NAMALWA (cell line): ENCODE results near the gene ZNF407.

Source experiments
- DNase-seq: peaks from one replicate; pipeline ENCODE4 v3.0.0-alpha.2; 2015; ENCODE audit warnings: low spot score

The ZNF407 gene

DNA sequence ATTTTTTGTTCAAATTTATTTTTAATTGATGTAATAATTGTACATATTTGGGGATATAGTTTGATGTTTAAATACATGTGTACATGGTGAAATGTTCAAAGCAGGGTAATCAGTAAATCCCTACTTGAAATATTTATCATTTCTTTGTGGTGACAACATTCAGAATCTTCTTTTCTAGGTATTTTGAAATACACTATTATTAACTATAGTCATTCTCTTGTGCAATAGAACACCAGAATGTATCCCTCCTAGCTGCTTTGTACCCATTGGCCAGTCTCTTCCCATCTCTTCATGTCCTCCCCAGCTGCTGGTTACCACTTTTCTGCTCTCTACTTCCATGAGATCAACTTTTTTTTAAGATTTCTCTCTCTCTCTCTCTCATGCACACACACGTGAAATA, 126.5 kb downstream of the ZNF407 start:
- DNase-seq = no peak

DNA sequence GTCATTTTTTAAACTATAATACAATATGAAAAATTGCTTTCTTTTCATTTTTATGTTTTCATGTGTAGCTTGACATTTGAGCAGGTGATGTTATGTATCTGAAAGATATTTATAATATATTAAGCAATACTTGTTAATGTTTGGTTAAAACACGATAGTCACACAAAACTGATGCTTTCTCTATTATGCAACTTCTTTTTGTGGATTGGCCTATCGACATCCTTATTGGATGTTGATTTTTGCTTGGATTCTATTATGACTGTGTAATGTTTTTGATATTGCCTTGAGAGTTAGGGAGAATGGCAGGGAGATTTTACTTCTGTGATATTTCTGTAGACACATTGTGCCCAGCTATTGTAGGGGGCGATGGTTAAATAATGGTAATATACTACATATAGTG, 128.0 kb downstream of the ZNF407 start:
- DNase-seq = no peak

DNA sequence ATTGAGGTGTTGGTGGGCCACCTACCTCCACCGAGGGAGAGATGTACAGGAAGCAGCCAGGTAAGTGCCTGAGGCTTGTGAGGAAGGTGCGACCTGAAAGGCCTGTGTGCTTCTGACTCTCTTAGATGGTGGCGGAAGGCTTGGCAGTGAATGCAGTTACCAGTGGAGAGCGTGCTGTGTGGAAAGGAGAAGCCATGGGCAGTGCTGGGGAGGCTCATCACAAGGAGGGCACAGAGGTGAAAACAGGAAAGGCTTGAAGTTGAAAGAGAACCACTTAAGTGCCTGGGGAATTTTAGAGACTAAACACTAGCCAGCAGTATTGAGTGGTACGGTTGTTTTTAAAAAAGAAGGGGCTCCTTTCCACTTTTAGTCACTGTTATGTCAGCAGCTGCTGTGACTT, 130.9 kb downstream of the ZNF407 start:
- DNase-seq = no peak

DNA sequence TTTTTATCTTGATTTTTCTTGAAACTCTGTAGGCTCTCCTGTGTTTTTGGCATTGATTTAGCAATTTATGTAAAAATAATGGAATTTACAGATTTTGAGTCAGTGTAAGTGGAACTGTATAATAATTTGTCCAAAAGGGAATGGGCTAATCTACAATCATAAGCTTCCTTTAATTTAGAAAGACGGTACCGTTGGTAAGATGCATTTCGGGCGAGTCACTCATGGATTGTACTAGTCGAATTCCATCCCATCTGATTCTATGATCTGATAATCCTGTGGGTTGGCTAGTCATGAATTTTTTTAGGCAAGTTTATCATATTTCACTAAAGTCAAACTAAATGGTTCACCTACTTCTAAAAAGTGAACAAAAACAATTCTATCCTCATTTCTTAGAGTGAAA, 133.4 kb downstream of the ZNF407 start:
- DNase-seq = no peak

DNA sequence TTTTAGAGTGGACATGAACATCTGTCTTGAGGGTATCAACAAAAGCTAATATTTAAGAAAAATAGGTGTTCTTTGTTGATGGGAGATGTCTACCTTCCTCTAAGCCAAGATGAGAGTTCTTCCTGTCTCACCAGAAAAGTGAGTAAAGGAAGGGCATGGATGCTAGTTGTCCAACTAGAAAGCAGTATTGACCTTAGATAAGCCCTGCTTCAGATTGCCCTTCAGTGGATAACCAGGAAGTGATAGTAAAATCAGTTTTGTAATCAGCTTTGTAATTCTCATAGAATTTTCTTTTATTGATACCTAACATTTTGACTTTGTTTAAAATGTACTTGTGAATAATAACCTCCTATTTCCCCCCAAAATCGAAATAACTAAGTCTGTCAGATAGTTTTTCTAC, 134.7 kb downstream of the ZNF407 start:
- no peak for DNase-seq

DNA sequence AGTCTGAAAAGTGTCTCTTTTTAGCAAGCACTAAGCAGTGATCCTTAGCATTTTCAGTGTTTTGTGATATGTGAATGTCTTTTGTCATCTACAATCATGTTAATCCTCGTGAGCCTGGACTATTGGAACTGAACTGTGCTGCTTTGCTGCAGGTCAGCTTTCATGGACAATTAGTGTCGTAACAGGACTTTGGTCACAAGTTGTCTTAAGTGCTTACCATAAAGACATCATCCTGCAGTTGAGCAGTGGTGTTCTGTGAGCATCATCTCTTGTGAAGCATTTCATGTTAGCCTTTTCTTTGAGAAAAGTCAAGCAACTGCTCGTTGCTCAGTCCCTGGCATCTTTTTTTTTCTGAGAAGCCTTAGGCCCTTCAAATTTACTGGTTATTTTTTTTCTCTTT, 135.9 kb downstream of the ZNF407 start:
- no peak for DNase-seq

DNA sequence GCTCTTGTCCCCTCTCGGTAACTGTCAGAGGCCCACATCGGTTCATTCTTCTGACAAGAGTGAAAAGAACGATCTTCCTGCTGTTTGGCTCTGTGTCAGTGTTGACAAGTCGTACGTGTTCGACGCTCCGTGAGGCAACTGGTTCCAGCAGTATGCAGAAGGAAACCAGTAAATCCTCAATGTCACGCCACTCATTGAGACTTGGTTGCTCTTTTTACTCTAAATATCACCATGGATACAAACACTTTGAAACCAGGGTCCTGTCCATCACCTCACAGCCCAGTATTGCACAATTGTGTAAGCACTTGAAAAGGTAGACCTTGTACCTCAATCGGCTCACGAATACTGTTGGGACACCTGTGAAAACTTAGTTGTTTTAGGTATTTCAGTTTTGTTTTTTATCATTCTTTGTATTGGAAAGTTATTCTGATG, 136.4 kb downstream of the ZNF407 start:
- DNase-seq = no peak

DNA sequence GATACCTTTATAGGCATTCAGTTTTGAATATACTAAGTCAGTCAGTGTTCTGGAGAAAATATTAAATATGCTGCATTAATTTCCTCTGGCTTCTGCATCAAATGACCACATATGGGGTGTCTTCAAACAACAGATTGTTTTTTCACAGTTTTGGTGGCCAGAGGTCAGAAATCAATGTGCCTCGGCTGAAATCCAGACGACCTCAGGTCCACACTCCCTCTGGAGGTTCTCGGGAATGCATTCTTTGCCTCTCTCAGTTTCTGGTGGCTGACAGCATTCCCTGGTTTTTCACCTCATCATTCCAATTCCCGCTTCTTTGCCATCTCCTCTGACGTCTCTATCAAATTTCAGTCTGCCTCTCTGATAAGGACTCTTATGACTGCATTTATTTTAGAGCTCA, 142.3 kb downstream of the ZNF407 start:
- DNase-seq = no peak

DNA sequence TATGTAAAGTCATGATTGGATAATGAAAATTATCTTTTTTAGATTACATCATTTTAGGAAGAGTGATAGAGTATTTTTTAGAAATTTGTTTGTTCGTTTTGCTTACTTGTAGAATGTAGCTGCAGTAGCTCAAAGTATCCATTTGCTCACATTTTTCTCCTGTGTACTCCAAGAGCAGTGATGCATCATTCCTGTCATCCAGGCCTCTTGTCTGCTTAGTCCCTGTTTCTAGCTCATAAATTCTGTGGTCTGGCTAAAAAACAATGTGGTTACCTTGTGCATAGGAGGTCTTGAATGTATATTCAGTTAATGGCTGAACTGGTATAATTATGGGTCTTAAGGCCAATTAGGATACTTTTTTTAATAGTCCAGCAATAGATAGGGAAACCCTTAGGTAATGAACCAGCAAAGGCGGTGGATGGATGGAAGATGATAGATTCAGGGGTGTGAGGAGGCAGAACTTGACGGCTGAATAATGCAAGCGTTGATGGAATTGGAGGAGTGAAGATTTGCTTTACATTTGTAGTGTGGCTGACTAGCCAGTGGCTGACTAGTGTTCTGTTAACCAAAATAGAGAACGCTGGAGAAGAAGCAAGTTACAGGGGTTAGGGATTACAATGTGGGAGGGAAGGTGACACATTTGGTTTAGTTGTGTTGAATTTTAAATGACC, 145.0 kb downstream of the ZNF407 start:
- DNase-seq = no peak

DNA sequence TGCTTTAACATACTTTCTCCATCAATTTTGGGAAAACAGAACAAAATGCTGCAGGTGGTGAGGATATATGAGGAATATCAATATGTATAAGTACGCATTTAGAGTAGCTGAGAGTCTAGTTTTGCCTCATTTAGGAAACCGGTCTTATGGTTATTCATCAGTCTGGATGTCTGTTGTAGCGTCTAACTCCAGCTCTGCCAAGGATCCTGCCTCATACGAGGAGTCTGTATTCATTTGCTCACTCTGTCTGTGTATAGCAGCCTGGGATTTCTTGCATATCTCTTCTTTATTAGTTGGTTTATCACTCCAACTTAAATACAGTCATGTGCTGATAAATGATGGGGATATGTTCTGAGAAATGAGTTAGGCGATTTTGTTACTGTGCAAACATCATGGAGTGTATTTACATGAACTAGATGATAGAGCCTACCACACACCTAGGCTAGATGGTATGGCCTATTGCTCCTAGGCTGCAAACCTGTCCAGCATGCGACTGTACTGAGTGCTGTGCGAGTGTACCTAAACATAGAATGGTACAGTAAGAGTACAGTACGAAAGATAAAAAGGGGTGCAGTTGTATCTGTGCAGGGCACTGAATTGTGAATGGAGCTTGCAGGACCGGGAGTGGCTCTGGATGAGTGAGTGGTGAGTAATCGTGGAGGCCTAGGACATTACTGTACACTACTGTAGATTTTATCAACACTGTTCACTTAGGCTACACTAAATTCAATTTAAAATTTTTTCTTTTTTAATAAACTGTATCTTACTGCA, 148.1 kb downstream of the ZNF407 start:
- no peak for DNase-seq

DNA sequence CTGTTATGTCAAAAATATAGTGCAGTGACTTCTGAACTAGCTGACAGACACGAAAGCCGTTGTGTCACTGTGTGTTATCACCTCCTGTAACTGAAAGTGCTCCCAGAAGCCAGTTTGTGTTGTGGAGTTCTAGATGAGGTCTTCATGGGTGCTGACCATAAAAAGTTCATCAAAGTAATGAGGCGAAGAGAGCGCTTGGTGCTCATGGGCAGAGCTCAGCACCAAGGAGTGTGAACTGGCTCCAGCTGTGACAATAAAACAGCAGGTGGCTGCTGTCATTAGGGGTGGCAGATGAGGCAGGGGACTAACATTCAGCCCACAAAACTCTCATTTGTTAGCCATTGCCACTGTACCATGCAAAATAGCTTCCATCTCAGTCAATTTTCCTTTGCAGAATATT, 151.1 kb downstream of the ZNF407 start:
- DNase-seq = no peak

DNA sequence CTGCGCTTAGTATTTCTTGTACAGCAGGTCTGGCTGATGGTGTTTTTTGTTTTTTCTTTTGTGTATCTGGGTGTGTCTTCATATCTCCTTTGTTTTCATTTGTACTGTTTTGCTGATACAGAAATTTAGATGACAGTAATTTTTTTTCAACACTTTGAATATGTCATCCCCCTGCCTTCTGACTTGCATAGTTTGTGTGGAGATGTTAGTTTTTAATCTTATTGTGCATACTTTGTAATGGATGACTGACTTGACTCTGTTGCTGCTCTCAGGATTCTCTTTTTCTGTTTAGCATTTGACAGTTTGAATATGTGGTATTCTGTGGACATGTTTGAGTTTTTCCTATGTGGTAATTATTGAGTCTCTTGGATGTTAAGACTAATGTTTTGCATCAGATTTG, 161.3 kb downstream of the ZNF407 start:
- DNase-seq = no peak

DNA sequence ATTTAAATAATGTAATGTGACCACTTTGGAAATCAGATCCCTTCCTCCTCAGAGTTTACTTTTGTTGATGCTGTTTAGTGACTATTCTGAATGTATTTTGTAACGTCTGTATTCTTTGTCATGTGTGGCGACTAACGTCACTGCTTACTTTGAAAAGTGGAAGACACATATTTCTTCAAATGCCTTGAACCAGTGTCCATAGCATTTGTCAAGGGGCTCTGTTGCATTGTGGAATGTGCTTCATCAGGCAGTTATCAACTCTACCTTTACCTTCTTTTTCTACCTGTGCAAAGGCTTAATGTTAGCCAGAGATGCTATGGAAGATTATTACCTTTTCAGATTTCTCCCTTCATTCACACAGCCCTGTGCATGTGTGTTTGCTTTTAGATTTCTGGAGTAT, 162.4 kb downstream of the ZNF407 start:
- DNase-seq = no peak

DNA sequence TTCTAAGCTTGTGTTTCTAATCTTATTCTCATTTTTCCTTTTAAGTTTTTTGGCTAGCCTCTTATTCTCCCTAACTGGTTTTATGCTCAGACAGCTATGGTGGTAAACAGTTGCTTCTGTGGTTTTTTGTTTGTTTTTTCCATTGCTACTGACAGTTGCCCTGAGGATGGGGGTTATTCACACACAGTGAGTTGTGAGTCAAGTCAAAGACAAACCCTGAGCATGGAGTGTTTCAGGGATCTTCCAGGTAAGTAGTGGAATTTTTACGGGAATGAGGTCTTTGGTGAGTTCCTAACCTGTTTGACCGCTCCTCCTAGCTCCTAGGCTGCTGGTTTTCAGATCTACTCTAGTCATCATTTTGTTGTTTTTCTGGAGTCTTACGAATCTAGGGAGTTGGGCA, 162.8 kb downstream of the ZNF407 start:
- DNase-seq = no peak

DNA sequence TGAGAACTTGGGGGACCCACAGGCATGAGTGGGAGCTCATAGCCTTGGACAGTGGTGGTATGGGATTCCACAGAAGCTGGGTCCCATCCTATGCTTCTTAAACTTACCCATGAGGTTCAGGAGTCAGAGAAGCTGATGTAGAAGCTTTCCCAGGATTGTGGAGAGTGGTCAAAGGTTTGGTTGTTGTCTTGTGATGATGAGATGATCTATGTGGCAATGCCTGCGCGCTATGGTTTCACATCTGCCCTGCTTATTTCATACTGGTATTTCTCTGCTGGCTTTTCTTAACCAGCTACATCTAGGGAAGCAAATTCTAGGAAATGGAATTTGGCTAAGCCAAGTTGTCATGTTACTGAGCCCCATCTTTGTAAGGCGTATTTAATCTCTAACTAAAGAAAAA, 168.6 kb downstream of the ZNF407 start:
- no peak for DNase-seq

DNA sequence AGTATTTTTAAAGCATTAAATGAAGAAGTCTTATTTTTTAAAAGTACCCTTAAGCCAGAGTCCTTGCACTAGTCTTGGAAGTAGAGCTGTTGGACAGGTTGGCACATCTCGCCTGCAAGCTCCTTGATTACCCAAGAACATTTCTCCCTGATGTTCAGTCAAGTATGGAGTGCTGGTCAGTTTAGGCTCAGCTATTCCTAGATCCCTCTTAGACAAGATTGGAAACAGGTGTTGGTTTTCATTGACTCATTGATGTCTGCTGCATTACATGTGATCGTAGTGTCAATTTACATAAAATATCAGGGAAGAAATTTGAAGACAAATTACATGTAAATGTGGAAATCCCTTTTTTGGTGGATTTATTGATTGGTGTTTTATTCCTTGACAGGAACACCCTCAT, 170.4 kb downstream of the ZNF407 start:
- no peak for DNase-seq

DNA sequence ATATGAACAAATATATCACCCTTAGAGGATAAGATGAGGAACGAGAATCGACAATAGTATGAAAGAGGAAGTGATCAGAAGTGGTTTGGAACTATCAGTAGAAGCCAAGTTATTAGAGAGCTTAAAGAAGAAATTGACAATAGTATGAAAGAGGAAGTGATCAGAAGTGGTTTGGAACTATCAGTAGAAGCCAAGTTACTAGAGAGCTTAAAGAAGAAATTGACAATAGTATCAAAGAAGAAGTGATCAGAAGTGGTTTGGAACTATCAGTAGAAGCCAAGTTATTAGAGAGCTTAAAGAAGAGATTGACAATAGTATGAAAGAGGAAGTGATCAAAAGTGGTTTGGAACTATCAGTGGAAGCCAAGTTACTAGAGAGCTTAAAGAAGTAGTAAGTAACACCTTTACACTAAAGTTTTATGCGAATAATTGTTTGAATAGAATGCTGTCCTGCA, 175.5 kb downstream of the ZNF407 start:
- no peak for DNase-seq

DNA sequence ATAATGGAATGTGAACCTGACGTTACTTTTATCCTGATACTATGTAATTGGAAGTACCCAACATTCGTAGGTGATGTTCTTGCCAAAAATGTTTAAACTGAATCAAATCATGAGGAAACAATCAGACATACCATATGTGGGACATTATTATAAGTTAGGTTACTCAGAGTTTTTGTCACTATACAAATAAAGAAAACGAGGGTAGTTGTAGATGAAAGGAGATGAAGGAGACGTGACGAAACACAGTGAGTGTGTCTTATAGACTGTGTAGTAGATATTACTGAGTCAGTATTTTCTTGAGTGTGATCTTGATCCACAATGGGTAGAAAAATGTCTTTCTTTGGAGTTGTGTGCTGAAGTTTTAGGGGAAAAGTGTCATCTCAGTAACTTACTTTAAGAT, 176.8 kb downstream of the ZNF407 start:
- DNase-seq = no peak

DNA sequence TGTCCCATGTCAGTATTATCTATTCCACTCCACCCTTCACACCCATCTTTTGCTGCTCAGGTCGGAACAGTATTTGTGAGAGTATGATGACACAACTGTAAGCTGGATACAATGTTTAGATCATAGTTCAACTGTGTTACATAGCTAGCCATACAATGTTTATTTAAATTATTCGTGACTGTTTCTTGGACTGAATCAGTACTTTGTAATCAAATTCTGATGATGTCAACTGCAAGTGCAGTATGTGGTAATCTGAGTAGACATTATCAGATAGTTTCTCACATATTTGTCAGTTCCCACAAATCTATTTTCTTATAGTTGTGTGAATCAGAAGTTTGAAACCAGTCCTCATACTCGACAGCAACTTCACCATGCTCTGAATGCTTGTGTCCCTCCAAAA, 177.6 kb downstream of the ZNF407 start:
- DNase-seq = no peak

DNA sequence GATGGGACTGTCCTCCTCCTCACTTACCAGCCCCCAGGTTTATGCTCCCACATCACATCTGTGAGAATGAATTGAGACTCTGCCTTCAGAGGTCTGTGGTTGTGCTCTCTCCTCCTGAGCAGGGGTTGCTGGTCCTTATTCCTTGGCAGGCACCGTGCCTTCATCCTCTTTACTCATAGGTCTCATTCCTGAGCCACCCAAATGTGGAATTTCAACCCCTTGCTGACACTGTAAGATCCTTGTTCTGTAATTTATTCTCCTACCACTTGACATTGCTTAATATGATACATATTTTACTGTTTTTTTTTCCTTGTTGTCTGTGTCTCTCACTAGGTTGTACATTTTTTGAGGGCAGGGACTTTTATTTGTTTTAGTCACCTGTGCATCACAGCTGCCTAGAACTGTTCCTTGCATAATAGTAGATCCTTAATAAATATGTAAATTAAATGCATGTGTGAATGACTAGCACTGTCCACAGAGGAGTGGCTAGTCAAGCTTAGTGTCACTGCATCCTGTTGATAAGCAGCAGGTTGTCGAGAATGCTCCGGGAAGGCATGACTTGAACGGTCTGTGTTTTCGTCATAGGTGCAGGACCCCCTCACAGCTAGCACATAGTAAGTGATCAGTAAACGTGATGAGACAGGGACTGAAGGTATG, 180.6 kb downstream of the ZNF407 start:
- no peak for DNase-seq

DNA sequence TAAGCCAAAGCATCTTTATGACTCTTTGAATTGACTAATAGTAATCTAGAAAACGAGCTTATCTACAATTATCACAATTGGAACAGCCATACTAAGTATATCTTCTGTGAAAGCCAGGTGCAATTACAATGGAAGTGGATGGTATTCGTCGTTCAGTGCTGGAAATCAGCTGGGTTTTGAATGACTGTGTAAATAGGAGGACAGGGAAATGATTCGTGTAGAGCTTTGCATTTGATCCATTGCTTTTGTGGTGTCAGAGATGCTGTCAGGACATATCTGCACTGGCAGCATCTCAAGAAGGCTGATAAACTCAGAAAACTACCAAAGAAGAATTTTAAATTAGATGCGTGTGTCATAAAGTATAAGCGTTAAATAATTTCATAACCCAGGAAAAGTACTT, 187.1 kb downstream of the ZNF407 start:
- DNase-seq = no peak

DNA sequence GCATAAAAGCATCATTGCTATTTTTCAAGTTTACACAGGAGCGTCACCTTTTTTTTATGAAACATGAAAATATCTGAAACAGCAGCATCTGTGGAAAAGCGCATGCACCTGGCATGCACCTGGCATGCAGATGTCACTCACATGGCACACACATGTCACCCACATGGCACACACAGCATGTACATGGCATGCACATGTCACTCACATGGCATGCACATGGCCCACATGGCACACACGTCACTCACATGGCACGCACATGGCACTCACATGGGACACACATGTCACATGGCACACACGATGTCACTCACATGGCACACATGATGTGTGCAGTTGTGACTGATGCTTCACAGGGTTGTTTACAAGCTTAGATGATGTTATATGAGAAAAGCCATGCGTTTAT, 188.0 kb downstream of the ZNF407 start:
- peak; percentile 22 for DNase-seq

DNA sequence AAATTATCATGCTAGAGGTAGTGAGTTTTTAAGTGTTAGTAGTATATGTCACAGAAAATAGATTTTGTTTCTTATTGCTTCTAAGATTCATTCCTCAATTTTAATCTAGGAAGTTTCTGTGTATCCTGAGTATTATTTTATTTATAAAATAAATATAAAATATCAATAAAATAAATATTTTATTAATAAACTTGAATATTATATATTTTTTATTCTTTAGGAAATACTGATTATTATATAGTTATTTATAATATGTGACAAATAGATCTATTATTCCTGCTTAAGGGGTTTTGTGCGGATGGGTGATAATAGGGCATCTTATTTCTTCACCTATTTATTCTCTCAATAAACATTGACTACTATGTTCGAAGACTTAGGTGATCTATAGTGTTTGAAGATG, 191.0 kb downstream of the ZNF407 start:
- no peak for DNase-seq
